GM12892 (cell line): ENCODE measurements around the gene KIAA0586.

Source experiments
- POLR2A ChIP-seq: IDR thresholded peaks from 2 replicates; pipeline ENCODE4 v1.6.1; 2011; ENCODE audit warnings: low read depth, low read length, control low read depth
- POLR2AphosphoS5 ChIP-seq: IDR thresholded peaks from 2 replicates; pipeline ENCODE4 v1.6.1; 2011; ENCODE audit warnings: low read depth, low read length, control low read depth
- TAF1 ChIP-seq: IDR thresholded peaks from 2 replicates; pipeline ENCODE4 v1.6.1; 2011; ENCODE audit warnings: low read depth, mild to moderate bottlenecking, control low read depth, low read length, borderline replicate concordance

DNA sequence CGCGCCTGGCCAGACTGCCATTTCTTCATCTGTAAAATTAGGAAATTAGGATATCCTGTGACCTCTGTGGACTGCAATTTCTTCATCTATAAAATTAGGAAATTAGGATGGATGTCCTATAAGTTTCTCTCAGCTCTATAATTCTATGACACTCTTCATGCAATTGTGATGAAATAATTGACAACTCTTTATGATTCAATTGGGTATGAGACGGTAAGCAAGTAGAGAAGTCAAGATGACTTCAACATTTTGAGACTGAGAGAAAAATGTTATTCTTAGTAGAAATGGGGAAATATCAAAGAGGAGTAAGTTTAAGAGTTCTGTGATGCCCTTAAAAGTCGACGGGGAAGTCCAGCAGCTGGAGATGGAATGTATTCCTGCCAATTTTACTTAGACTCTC, 12.0 kb downstream of the KIAA0586 start:
- TF ChIP-seq POLR2AphosphoS5, result no peak
- no peak for TF ChIP-seq TAF1
- no peak for TF ChIP-seq POLR2A
